Transverse colon (tissue), 4 donors: ENCODE data around the gene OCA2. TPM values are rescaled to one million over a fixed set of nuclear protein-coding genes. Genes with fewer than 3 reads are reported as not detected.

Source experiments
- DNase-seq: peaks from one replicate; pipeline ENCODE4 v3.0.0-alpha.2; 2019
- H3K27ac ChIP-seq, 4 donors: fragments of 200-600 bp; sonication (generic); 2 replicates each; pipeline ENCODE4 v1.5.1; 2016 to 2018; ENCODE audit warnings: inconsistent platforms in 4 of 4
- H3K27me3 ChIP-seq: fragments of 200-600 bp; sonication (generic); 2 replicates; pipeline ENCODE4 v1.5.1; 2017; ENCODE audit warnings: inconsistent platforms
- H3K36me3 ChIP-seq, 4 donors: fragments of 200-600 bp; sonication (generic); 2 replicates each; pipeline ENCODE4 v1.5.1; 2017 to 2019; ENCODE audit warnings: inconsistent platforms in 4 of 4
- H3K4me1 ChIP-seq, 4 donors: fragments of 200-600 bp; sonication (generic); 2 replicates each; pipeline ENCODE4 v1.5.1; 2017 to 2020; ENCODE audit warnings: inconsistent platforms in 4 of 4
- H3K4me3 ChIP-seq, 4 donors: fragments of 200-600 bp; sonication (generic); 1 replicate in 1 of 4; 2 replicates in 3 of 4; pipeline versions ENCODE4 v1.5.1 to v1.6.1; 2017 to 2019; ENCODE audit warnings: inconsistent platforms in 4 of 4
- H3K9me3 ChIP-seq, 2 donors: fragments of 200-600 bp; sonication (generic); 2 replicates each; pipeline ENCODE4 v1.5.1; 2017 to 2019; ENCODE audit warnings: inconsistent platforms in 2 of 2
- CTCF ChIP-seq, 5 experiments: fragments of 200-600 bp in 3 of 5; fragments of 450-650 bp in 2 of 5; sonication (generic) in 3 of 5; IDR thresholded peaks; 1 replicate in 2 of 5; 2 replicates in 3 of 5; pipeline ENCODE4 v1.5.1; 2016 to 2017; ENCODE audit warnings: antibody characterized with exemption in 5 of 5, inconsistent platforms in 3 of 5, mild to moderate bottlenecking in 2 of 5, moderate library complexity in 1 of 5
- EP300 ChIP-seq: sonication (generic); formaldehyde crosslinking; IDR thresholded peaks from one replicate; pipeline ENCODE4 v1.6.1; 2017; ENCODE audit warnings: antibody characterized with exemption, low read depth
- POLR2A ChIP-seq: fragments of 450-650 bp; IDR thresholded peaks from one replicate; pipeline ENCODE4 v1.6.1; 2016; ENCODE audit warnings: antibody characterized with exemption, mild to moderate bottlenecking, moderate library complexity
- POLR2AphosphoS5 ChIP-seq, 3 donors: sonication (generic); formaldehyde crosslinking; IDR thresholded peaks; one replicate each; pipeline ENCODE4 v1.6.1; 2016; ENCODE audit warnings: antibody characterized with exemption in 3 of 3
- WGBS, 2 donors: methylation state at CpG; one replicate each; pipeline ENCODE4 v1.1.5; 2018; ENCODE audit warnings: low coverage in 1 of 2; 5-methylcytosine and 5-hydroxymethylcytosine counted together
- in situ Hi-C, 4 donors: fragments of 200-750 bp; cut with MboI; loops; one replicate each; pipeline versions ENCODE4 v1.15.0 to v1.15.1; 2017; ENCODE audit warnings: low sequenced_read_pairs in 3 of 4, low pct_ligation_motif_present in 1 of 4, low pct_unique_long_range_greater_than_20kb in 1 of 4
- intact Hi-C: fragments of 100-400 bp; cut with DNase I; formaldehyde crosslinking; loops from one replicate; pipeline ENCODE4 v1.15.1; 2023; ENCODE audit warnings: low total_unique reads
- total RNA-seq, 4 donors: library from RNA; depleted of rRNA; stranded (reverse); fragments of >200 nt; gene quantifications; one replicate each; pipeline ENCODE4 v1.1.0, GENCODE V29; 2016

Gene OCA2
- total RNA-seq, 4 donors from 2014 or later, result 1.4 to 1.9 TPM; not detected in 2

DNA sequence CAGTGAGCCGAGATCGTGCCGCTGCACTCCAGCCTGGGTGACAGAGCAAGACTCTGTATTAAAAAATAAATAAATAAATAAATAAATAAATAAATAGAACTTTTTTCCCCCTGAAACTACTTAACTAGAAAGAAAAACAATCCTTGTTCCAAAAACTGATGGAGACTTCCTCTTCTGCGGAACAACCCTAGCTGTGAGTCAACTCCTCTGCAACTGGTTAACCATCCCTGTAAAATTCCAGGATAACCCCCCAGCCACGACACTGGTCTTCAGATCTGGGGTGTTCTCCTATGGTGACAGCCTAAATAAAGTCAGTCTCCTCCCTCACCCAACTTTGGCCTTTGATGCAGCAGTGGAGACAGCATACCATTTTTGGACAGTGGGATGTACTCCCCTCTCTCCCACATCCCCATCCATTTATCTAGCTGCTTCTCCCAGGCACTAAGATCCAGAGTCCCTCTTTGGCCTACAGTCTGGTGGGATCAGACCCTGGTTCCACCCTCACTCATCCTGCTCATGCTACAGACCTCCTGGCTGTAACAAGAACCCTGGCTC, 352.6 kb downstream of the OCA2 start:
- H3K27ac ChIP-seq, result no peak overlapping the region

DNA sequence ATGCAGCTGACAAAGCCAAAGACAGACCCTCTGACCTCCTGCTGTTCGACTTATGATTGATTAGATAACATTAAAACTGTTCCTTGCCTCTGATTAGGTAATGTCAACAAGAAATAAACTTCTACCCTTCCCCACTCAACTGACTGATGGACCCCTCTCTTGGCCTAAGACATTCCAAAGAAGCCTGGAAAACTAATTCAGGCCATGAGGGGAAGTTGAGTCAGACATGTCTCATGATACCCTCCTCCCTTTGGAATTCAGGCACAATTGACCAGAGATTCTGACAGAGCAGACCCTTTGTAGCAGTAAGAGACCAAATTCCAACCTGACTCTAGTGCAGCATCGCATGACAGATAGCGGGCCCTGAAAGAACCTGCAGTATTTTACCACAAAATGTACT, 354.5 kb downstream of the OCA2 start:
- Histone ChIP-seq H3K27ac (no peak overlapping the region), H3K27me3 (no peaks in the 10 kb centered on the region), H3K4me3 (no peak overlapping the region), H3K4me1 (no peaks in the 10 kb centered on the region), H3K9me3 (peaks cover 0 to 4% of the 10 kb centered on the region in 2 donors), H3K36me3 (no peaks in the 10 kb centered on the region)
- DNase-seq, result no peak
- 73 to 100% methylated on average over 1 to 3 of the region's 3 CpGs for WGBS, 2 donors
- in situ Hi-C loops, result no loop called here
- intact Hi-C loops, result no loop called here
- no peak for TF ChIP-seq POLR2A
- no peak for TF ChIP-seq POLR2AphosphoS5 (IDR thresholded peaks at IDR 0.05)
- no peak for TF ChIP-seq CTCF (IDR thresholded peaks at IDR 0.05)
- no peak for TF ChIP-seq EP300

More for the DNA sequence above, 352.6 kb downstream of the OCA2 start:
- Histone ChIP-seq H3K4me3 (no peak overlapping the region), H3K36me3 (no peaks in the 10 kb centered on the region), H3K4me1 (no peaks in the 10 kb centered on the region), H3K9me3 (peaks cover 0 to under 1% of the 10 kb centered on the region in 2 donors), H3K27me3 (no peaks in the 10 kb centered on the region)
- TF ChIP-seq CTCF (IDR thresholded peaks at IDR 0.05), result no peak
- TF ChIP-seq POLR2AphosphoS5 (IDR thresholded peaks at IDR 0.05), result no peak
- no peak for TF ChIP-seq EP300
- no peak for TF ChIP-seq POLR2A
- DNase-seq, result no peak
- in situ Hi-C loops, result no loop called here
- intact Hi-C loops, result no loop called here
- WGBS, 2 donors, result 75 to 77% methylated on average over 5 of the region's 5 CpGs

GRCh38 chr15:27743638-27744037, 355.5 kb downstream of the OCA2 start:
- Histone ChIP-seq H3K4me3 (no peak overlapping the region), H3K27ac (no peak overlapping the region), H3K9me3 (peaks cover 0 to 4% of the 10 kb centered on the region in 2 donors), H3K36me3 (no peaks in the 10 kb centered on the region), H3K4me1 (no peaks in the 10 kb centered on the region), H3K27me3 (no peaks in the 10 kb centered on the region)
- no peak for DNase-seq
- WGBS, 2 donors, result 86 to 95% methylated on average over 7 to 8 of the region's 8 CpGs
- TF ChIP-seq POLR2A (no peak), POLR2AphosphoS5 (IDR thresholded peaks at IDR 0.05) (no peak), EP300 (no peak), CTCF (IDR thresholded peaks at IDR 0.05) (no peak)
- intact Hi-C loops (no loop called here), in situ Hi-C loops (no loop called here)

GRCh38 chr15:27742751-27743477, 356.2 kb downstream of the OCA2 start:
- Histone ChIP-seq H3K4me1 (no peaks in the 10 kb centered on the region), H3K36me3 (no peaks in the 10 kb centered on the region), H3K9me3 (peaks cover 0 to 4% of the 10 kb centered on the region in 2 donors), H3K27me3 (no peaks in the 10 kb centered on the region), H3K27ac (no peak overlapping the region), H3K4me3 (no peak overlapping the region)
- DNase-seq, result no peak
- TF ChIP-seq POLR2A, result no peak
- TF ChIP-seq POLR2AphosphoS5 (IDR thresholded peaks at IDR 0.05), result no peak
- no peak for TF ChIP-seq EP300
- TF ChIP-seq CTCF (IDR thresholded peaks at IDR 0.05), result no peak
- in situ Hi-C loops (no loop called here), intact Hi-C loops (no loop called here)
- WGBS, 2 donors, result 81% methylated on average over 8 to 16 of the region's 16 CpGs
